ENCODE measurements around the gene SEC16A. TPM values are rescaled to one million over a fixed set of nuclear protein-coding genes. Genes with fewer than 3 reads are reported as not detected.
"Not testable (repeated sequence)": the region's sequence is repeated elsewhere in the genome, so short reads cannot be mapped to it uniquely, and the experiment has no call there.

SEC16A gene
- total and polyA plus RNA-seq, 8 donors = 51.2 to 79.5 (median 61.3) TPM

DNA sequence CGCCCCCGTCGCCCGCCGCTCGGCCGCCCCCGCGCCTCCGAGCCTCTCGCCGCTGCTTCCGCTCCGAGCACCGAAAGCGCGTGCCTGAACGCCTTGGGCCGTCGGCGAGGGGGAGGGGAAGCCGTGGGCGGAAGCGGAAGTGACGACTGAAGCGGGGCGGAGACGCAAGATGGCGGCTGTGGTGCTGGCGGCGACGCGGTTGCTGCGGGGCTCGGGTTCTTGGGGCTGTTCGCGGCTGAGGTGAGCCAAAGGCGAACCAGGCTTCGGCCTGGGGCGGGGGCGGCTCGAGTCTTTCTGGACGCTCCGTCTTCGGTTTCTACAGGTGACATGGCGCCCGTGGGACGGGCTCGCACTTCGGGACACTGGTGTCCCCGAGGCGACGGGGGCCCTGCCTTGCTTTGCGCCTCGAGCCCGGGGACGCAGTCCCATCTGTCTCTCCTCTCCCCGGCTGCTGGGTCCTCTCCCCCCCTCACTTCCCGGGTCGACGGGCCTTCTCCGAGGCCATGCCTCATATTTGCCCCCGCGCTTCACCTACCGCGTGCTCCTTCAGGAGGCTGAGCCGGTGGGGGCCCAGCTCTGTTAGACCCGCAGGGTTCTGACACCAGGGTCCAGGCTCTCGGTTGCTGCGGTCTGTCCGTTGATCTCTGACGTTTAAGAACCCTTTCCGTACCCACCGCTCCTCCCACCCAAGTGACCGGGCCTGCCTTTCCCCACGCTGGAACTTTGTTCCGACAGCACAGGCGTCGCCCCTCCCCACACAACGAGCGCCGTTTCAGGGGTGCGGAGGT is 72.1 kb downstream of the SEC16A start, which contains the start of the genes ENTR1 and PMPCA:
Gene ENTR1, minus strand, starts transcription at position 115 of the 788 bp plus-strand sequence. CDS start 217 bp downstream, outside the sequence.
Gene PMPCA, plus strand, starts transcription at position 159 of the 788 bp plus-strand sequence. Its CDS starts 11 bp downstream, at position 170.
- H3K27ac ChIP-seq = peak within 1 kb of the TSS; percentile 71 to 86
- intact Hi-C loops (cut with DNase I) = no loop called here
- H3K36me3 ChIP-seq = peaks cover 0 to 61% of the 10 kb centered on the region in 2 donors
- no peaks in the 10 kb centered on the region for H3K27me3 ChIP-seq
- peak; percentile 93 for ATAC-seq
- H3K4me3 ChIP-seq = peak within 1 kb of the TSS; percentile 73 to 97
- H3K9me3 ChIP-seq = no peaks in the 10 kb centered on the region
- peaks cover 20 to 32% of the 10 kb centered on the region in 2 donors for H3K4me1 ChIP-seq
- TF ChIP-seq, protein P1, sequence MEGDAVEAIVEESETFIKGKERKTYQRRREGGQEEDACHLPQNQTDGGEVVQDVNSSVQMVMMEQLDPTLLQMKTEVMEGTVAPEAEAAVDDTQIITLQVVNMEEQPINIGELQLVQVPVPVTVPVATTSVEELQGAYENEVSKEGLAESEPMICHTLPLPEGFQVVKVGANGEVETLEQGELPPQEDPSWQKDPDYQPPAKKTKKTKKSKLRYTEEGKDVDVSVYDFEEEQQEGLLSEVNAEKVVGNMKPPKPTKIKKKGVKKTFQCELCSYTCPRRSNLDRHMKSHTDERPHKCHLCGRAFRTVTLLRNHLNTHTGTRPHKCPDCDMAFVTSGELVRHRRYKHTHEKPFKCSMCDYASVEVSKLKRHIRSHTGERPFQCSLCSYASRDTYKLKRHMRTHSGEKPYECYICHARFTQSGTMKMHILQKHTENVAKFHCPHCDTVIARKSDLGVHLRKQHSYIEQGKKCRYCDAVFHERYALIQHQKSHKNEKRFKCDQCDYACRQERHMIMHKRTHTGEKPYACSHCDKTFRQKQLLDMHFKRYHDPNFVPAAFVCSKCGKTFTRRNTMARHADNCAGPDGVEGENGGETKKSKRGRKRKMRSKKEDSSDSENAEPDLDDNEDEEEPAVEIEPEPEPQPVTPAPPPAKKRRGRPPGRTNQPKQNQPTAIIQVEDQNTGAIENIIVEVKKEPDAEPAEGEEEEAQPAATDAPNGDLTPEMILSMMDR (IDR thresholded peaks at IDR 0.05) = no peak
- DNase-seq = peak; percentile 89 to 99 (median 94)

DNA sequence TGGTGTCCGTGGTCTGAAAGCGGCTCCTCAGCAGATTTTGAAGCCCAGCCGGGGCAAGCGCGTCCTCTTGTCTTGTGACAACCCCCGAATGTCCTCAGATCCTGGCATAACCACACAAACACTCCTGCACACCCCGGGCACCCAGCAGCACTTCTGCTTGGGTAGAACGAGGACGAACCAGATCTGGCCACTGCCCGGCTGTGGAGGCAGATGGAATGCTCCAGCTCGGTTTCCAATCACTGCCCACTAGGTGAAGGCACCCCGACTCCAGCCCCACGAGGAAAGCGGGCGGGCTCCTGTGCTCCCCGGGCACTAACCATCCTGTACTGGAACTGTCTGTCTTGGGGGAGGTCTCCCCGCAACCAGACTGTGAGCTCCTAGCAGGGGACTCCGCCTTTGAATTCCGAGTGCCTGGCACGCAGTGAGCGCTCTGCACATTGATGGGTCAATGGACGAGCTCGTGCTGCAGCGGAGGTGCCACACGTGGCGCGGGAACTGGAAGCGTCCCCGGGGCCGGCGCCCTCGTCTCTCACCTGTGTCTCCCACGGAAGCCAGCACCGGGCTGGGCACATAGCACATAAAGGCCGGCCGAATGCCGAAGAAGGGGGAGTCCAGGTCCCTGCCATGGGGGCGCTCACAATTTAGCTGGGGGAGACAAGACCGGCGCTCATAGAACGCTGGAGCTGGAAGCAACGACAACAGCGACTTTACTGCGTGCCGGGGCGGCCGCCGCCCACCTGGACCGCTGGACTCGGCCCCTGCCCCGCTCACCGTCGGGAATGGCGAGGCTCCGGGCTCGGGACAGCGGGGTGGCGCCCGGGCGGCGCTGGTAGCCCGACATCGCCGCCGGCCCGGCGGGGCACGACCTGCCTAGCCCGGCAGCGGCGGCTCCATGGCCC is 73.0 kb downstream of the SEC16A start:
- no peaks in the 10 kb centered on the region for H3K9me3 ChIP-seq
- H3K27me3 ChIP-seq = no peaks in the 10 kb centered on the region
- DNase-seq (peak in 2 of 4 donors; percentile 48 to 84), ATAC-seq (peak; percentile 54)
- intact Hi-C loops (cut with DNase I) = no loop called here
- H3K4me1 ChIP-seq = peaks cover 20 to 32% of the 10 kb centered on the region in 2 donors
- peak overlapping the region; percentile 69 to 97 for H3K4me3 ChIP-seq
- TF ChIP-seq, protein P1 (IDR thresholded peaks at IDR 0.05) = no peak
- H3K36me3 ChIP-seq = peaks cover 0 to 61% of the 10 kb centered on the region in 2 donors
- H3K27ac ChIP-seq = peak overlapping the region; percentile 13 to 86

DNA sequence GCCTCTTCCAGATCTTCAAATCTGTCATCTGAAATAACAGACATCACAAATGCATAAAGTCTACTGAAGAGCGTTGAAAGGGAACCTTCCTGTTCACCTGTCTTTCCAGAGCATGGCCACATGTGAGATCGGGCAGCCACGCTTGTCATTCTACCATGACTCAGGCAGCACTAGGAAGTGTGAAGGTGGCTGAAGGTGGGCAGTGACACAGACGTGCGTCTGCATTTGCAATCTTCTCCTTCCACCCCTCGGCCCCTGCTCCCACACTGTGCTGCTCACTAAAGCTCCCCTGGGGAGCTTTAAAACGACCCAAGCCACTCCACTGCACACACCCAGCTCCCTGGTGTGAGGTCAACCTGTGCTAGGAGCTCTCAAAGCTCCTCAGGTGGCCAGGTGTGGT is 74.9 kb downstream of the SEC16A start:
- no peak for ATAC-seq
- Histone ChIP-seq H3K4me1 (peaks cover 20 to 32% of the 10 kb centered on the region in 2 donors), H3K27ac (no peak overlapping the region), H3K4me3 (no peak overlapping the region), H3K9me3 (no peaks in the 10 kb centered on the region), H3K27me3 (no peaks in the 10 kb centered on the region), H3K36me3 (peaks cover 0 to 58% of the 10 kb centered on the region in 2 donors)
- TF ChIP-seq, protein P1 (IDR thresholded peaks at IDR 0.05) = no peak
- intact Hi-C loops (cut with DNase I) = no loop called here
- no peak for DNase-seq

DNA sequence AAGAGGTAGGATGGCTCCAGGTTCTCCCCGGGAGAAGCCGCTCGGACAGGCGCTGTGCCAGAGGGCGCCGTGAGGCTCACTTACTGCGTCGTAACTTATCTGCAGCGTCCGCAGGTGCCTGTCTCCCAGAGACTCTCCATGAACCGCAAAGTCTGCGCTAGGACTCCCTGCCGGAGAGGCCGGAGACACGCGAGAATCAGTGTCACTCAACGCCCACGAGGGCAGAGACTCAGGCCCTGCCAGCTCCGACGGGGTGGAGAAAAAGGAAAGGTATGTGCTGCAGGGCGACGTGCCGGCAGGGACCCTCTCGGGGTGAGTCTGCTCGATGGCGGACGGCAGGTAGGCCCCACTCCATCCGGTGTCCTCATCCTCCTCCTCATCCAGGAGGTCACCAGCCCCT is 75.8 kb downstream of the SEC16A start:
- H3K27me3 ChIP-seq; H3K27ac ChIP-seq; H3K9me3 ChIP-seq; H3K4me3 ChIP-seq; intact Hi-C loops (cut with DNase I); ATAC-seq: not testable (repeated sequence)
- peaks cover 0 to 55% of the 10 kb centered on the region in 2 donors for H3K36me3 ChIP-seq
- peaks cover 20 to 29% of the 10 kb centered on the region in 2 donors for H3K4me1 ChIP-seq
- DNase-seq = peak in 1 of 4 donors; percentile 57

DNA sequence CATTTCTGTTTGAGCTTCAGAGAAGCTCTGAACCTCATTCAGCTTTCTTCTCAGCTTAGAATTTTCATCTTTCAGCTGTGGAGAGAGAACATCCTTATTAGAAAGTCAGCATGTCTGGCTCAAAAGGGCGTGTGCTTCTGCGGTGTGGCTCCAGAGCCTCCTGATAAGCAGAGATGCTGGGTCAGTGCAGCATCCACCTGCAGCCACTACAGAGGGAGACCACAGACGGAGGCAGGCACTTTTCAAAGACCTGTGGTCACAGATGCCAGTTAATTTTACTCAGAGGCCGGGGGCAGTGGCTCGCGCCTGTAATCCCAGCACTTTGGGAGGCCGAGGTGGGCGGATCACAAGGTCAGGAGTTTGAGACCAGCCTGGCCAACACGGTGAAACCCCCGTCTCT is 76.9 kb downstream of the SEC16A start:
- H3K27ac ChIP-seq; intact Hi-C loops (cut with DNase I); H3K9me3 ChIP-seq; ATAC-seq; H3K27me3 ChIP-seq; H3K4me3 ChIP-seq; DNase-seq: not testable (repeated sequence)
- Histone ChIP-seq H3K36me3 (peaks cover 0 to 58% of the 10 kb centered on the region in 2 donors), H3K4me1 (peaks cover 12 to 17% of the 10 kb centered on the region in 2 donors)

Data from left lung (tissue), 10 donors.